K562 (cell line): ENCODE data around the gene PDGFA. TPM values are rescaled to one million over a fixed set of nuclear protein-coding genes. Genes with fewer than 3 reads are reported as not detected.

Source experiments
- ATAC-seq: fragments of 200-7000 bp; cut with Tn5 transposase; 3 replicates; pipeline ENCODE4 v1.9.1; 2020; ENCODE audit warnings: moderate library complexity
- BruUV-seq: library from RNA; stranded (reverse); fragments of 400-500 nt; replicated peaks from 2 replicates; lab custom pipeline; 2021; lab: Mats Ljungman, UMichigan
- CTCF ChIA-PET: fragments of 300-600 bp; formaldehyde crosslinking; extraction: SDS; loops from one replicate; lab custom pipeline; 2021; ENCODE audit warnings: low intra/inter-chr PET ratio; lab: Yijun Ruan, JAX
- POLR2A ChIA-PET: fragments of 300-600, 350-650 bp; sonication (Branson Sonifier 250); formaldehyde crosslinking; extraction: SDS; loops from one replicate; lab custom pipeline; 2021; ENCODE audit warnings: antibody characterized with exemption, inconsistent platforms; lab: Yijun Ruan, JAX
- DNase-seq, 4 experiments: peaks; one replicate each; pipeline versions ENCODE4 v3.0.0 to v3.0.0-alpha.2; 2011 to 2018; ENCODE audit warnings: low spot score in 3 of 4, mixed read lengths in 3 of 4; ENCODE audit errors: extremely low read depth in 1 of 4
- FAIRE-seq: peaks from 2 replicates; lab custom pipeline; 2011; peaks lifted over from hg19 to GRCh38; lab: Jason Lieb, UNC
- H2AFZ ChIP-seq: 2 replicates; pipeline ENCODE4 v1.6.0; 2011; ENCODE audit warnings: low read depth, low read length, control low read depth, inconsistent platforms
- H3K27ac ChIP-seq: fragments of 200-600 bp; 3 replicates; pipeline ENCODE4 v1.8.0; 2011; ENCODE audit warnings: low read depth, mild to moderate bottlenecking, control low read depth, inconsistent platforms, low read length, moderate library complexity, mixed read lengths; ENCODE audit errors: extremely low read depth
- H3K27me3 ChIP-seq, 2 experiments: fragments of 300-600 bp in 1 of 2; 2 replicates in 1 of 2; 3 replicates in 1 of 2; pipeline versions ENCODE4 v1.6.0 to v1.8.0; 2011; ENCODE audit warnings: inconsistent platforms in 2 of 2, low read length in 2 of 2, mild to moderate bottlenecking in 1 of 2, mixed read lengths in 1 of 2, moderate library complexity in 1 of 2; ENCODE audit not compliant: control insufficient read depth in 2 of 2, insufficient read depth in 2 of 2
- H3K36me3 ChIP-seq: fragments of 300-600 bp; 3 replicates; pipeline ENCODE4 v1.8.0; 2011; ENCODE audit warnings: mild to moderate bottlenecking, low read length, inconsistent platforms; ENCODE audit not compliant: control insufficient read depth, insufficient read depth
- H3K4me1 ChIP-seq, 2 experiments: fragments of 200-600 bp in 1 of 2; replicated peaks in 1 of 2; 2 replicates in 1 of 2; 3 replicates in 1 of 2; pipeline versions ENCODE4 v1.5.1 to v1.8.0; 2011; ENCODE audit warnings: inconsistent platforms in 2 of 2, low read length in 2 of 2, mild to moderate bottlenecking in 1 of 2, mixed read lengths in 1 of 2, moderate library complexity in 1 of 2; ENCODE audit not compliant: control insufficient read depth in 2 of 2, insufficient read depth in 2 of 2
- H3K4me2 ChIP-seq: 2 replicates; pipeline ENCODE4 v1.6.1; 2011; ENCODE audit warnings: low read length, control low read depth, inconsistent platforms, mixed read lengths; ENCODE audit not compliant: insufficient read depth
- H3K4me3 ChIP-seq: fragments of 200-600 bp; sonication (generic), shearing (Covaris generic); 2 replicates; pipeline ENCODE4 v1.5.1; 2016; ENCODE audit warnings: control low read depth, inconsistent platforms
- H3K79me2 ChIP-seq: fragments of 200-600 bp; 3 replicates; pipeline ENCODE4 v1.8.0; 2011; ENCODE audit warnings: low read length, inconsistent platforms; ENCODE audit not compliant: control insufficient read depth, insufficient read depth
- H3K9ac ChIP-seq, 2 experiments: 2 replicates each; pipeline versions ENCODE4 v1.6.0 to v1.6.1; 2011; ENCODE audit warnings: low read depth in 2 of 2, low read length in 2 of 2, control low read depth in 1 of 2, inconsistent platforms in 1 of 2, mild to moderate bottlenecking in 1 of 2, mixed read lengths in 1 of 2; ENCODE audit not compliant: insufficient read depth in 1 of 2
- H3K9me1 ChIP-seq: one replicate; pipeline ENCODE4 v1.6.0; 2011; ENCODE audit warnings: inconsistent platforms, mild to moderate bottlenecking, low read length, moderate library complexity; ENCODE audit not compliant: control insufficient read depth, insufficient read depth
- H3K9me3 ChIP-seq: replicated peaks from 2 replicates; pipeline ENCODE4 v1.5.1; 2011; ENCODE audit warnings: low read depth, low read length, inconsistent platforms; ENCODE audit not compliant: control insufficient read depth, insufficient read depth
- H4K20me1 ChIP-seq: replicated peaks from 2 replicates; pipeline ENCODE4 v1.6.1; 2011; ENCODE audit warnings: low read length, inconsistent platforms, mixed read lengths; ENCODE audit not compliant: control insufficient read depth, insufficient read depth
- DDX20 ChIP-seq: fragments of 450-650 bp; IDR thresholded peaks from 2 replicates; pipeline ENCODE4 v1.6.1; 2016; ENCODE audit warnings: missing genetic modification characterization, low read depth, mild to moderate bottlenecking, missing compliant biosample characterization, moderate library complexity
- EP300 ChIP-seq: IDR thresholded peaks from 2 replicates; pipeline ENCODE4 v1.6.1; 2012; ENCODE audit warnings: low read length, improper control_type of control experiment
- FUS ChIP-seq: fragments of 200-400 bp; formaldehyde crosslinking; optimal IDR thresholded peaks from 2 replicates; pipeline ENCODE3; 2017; ENCODE audit warnings: low read depth, low read length
- KDM5B ChIP-seq: fragments of 200-600 bp; sonication (generic); IDR thresholded peaks from 2 replicates; pipeline ENCODE4 v1.6.1; 2012; ENCODE audit warnings: low read depth, mild to moderate bottlenecking, moderate library complexity, low read length, control low read depth, inconsistent platforms; ENCODE audit not compliant: insufficient replicate concordance
- MCM2 ChIP-seq: fragments of 450-650 bp; IDR thresholded peaks from 2 replicates; pipeline ENCODE4 v1.6.1; 2017; ENCODE audit warnings: low read depth, mild to moderate bottlenecking
- MECOM ChIP-seq: fragments of 250-450 bp; sonication (Bioruptor Pico); IDR thresholded peaks from 2 replicates; pipeline ENCODE4 v1.8.0; 2022; ENCODE audit warnings: inconsistent platforms
- NFE2 ChIP-seq: IDR thresholded peaks from 2 replicates; pipeline ENCODE4 v1.6.1; 2014; ENCODE audit warnings: antibody characterized with exemption, low read depth
- PML ChIP-seq: IDR thresholded peaks from 2 replicates; pipeline ENCODE4 v1.6.1; 2012; ENCODE audit warnings: low read length, inconsistent platforms
- PPARD ChIP-seq: fragments of 250-450 bp; sonication (Bioruptor Pico); IDR thresholded peaks from 2 replicates; pipeline ENCODE4 v1.8.0; 2022; ENCODE audit warnings: inconsistent platforms, mild to moderate bottlenecking, moderate library complexity
- RFX1 ChIP-seq: fragments of 450-650 bp; IDR thresholded peaks from 2 replicates; pipeline ENCODE4 v1.6.1; 2016; ENCODE audit warnings: mild to moderate bottlenecking, moderate library complexity
- SRSF7 ChIP-seq: fragments of 200-400 bp; formaldehyde crosslinking; optimal IDR thresholded peaks from 2 replicates; pipeline ENCODE3; 2017; ENCODE audit warnings: mild to moderate bottlenecking, low read depth, low read length
- STAT5B ChIP-seq: fragments of 250-450 bp; sonication (Bioruptor Pico); IDR thresholded peaks from 2 replicates; pipeline ENCODE4 v1.8.0; 2021; ENCODE audit warnings: mild to moderate bottlenecking, inconsistent platforms
- ZNF165 ChIP-seq: fragments of 250-450 bp; sonication (Bioruptor Pico); IDR thresholded peaks from 2 replicates; pipeline ENCODE4 v1.4.0; 2020; ENCODE audit warnings: borderline replicate concordance
- ZNF699 ChIP-seq: fragments of 250-450 bp; sonication (Bioruptor Pico); IDR thresholded peaks from 2 replicates; pipeline ENCODE4 v1.8.0; 2021; ENCODE audit warnings: mild to moderate bottlenecking, moderate library complexity; ENCODE audit not compliant: insufficient replicate concordance
- ZNF780A ChIP-seq: fragments of 250-450 bp; sonication (Bioruptor Pico); IDR thresholded peaks from 2 replicates; pipeline ENCODE4 v1.5.0; 2021; ENCODE audit warnings: mild to moderate bottlenecking
- WGBS: fragments of 100-300 bp; shearing (Covaris generic); methylation state at CpG from one replicate; pipeline ENCODE4 v1.1.6; 2016; ENCODE audit warnings: low coverage, mixed read lengths; ENCODE audit not compliant: insufficient coverage; ENCODE audit errors: missing lambda C conversion rate; 5-methylcytosine and 5-hydroxymethylcytosine counted together
- in situ Hi-C: fragments of 300-500 bp; cut with MboI; formaldehyde crosslinking; loops from 4 replicates; pipeline ENCODE4 v1.15.0; 2018; ENCODE audit warnings: inconsistent platforms, mixed read lengths
- intact Hi-C: fragments of 100-400 bp; cut with micrococcal nuclease; formaldehyde crosslinking; loops from 2 replicates; pipeline ENCODE4 v1.14.2; 2022
- polyA plus RNA-seq, 8 experiments: library from polyadenylated mRNA; depleted of rRNA in 4 of 8; stranded (reverse) in 5 of 8; unstranded in 3 of 8; fragments of >200 nt; fragmentation: Nextera tagmentation in 2 of 8; fragmentation: Illumina TruSeq in 1 of 8; extraction: Ambion mirVana in 2 of 8; extraction: Trizol in 1 of 8; gene quantifications; 2 replicates each; pipeline versions ENCODE4 v1.2.1 to v1.2.3, GENCODE V29; 2011 to 2014; ENCODE audit warnings: inconsistent platforms in 1 of 8, missing spikeins in 1 of 8
- total RNA-seq, 7 experiments: library from RNA; depleted of rRNA in 6 of 7; stranded (reverse); fragments of >200 nt in 6 of 7; fragmentation: Illumina TruSeq in 2 of 7; extraction: Trizol in 2 of 7; gene quantifications; 2 replicates each; pipeline versions ENCODE4 v1.2.1 to v1.2.3, GENCODE V29; 2011 to 2021; ENCODE audit warnings: low replicate concordance in 1 of 7
- TF ChIP-seq, protein P1 (sequence below): fragments of 250-450 bp; sonication (Bioruptor Pico); IDR thresholded peaks from 2 replicates; pipeline ENCODE4 v1.5.1; 2021; ENCODE audit warnings: mild to moderate bottlenecking
- TF ChIP-seq, protein P2 (sequence below): IDR thresholded peaks from 3 replicates; pipeline ENCODE4 v1.6.1; 2011; ENCODE audit warnings: borderline replicate concordance, mild to moderate bottlenecking, moderate library complexity; ENCODE audit not compliant: insufficient read length; ENCODE audit errors: extremely low read depth
- TF ChIP-seq, protein P3 (sequence below): fragments of 450-650 bp; formaldehyde crosslinking; IDR thresholded peaks from 2 replicates; pipeline ENCODE4 v1.4.0; 2020; ENCODE audit warnings: mild to moderate bottlenecking, moderate library complexity

The PDGFA gene
- total and polyA plus RNA-seq, 9 of the 15 experiments (the other 6 are each of a cell fraction or from before 2014, with no cell fraction given) = 2.5 to 10.2 (median 4.6) TPM

- ATAC-seq (no peak), FAIRE-seq (no peak), DNase-seq (no peak)
- no peak overlapping the region for H3K9ac ChIP-seq
- H3K9me1 ChIP-seq = no peaks in the 10 kb centered on the region
- no peak overlapping the region for H3K4me2 ChIP-seq
- intact Hi-C loops = no loop called here
- POLR2A ChIA-PET = interaction anchor here (0.7 kb wide), 1 partner anchor 257 kb away, joined by 3 read pairs; no protein-coding TSS in a partner anchor
- H4K20me1 ChIP-seq = no peaks in the 10 kb centered on the region
- peaks cover 0 to 30% of the 10 kb centered on the region in 2 experiments; a peak in 2 of 5 replicates for H3K4me1 ChIP-seq
- no TSS peak for BruUV-seq
- no peaks in the 10 kb centered on the region; the same call in 2 of the 3 replicates for H3K36me3 ChIP-seq
- no peaks in the 10 kb centered on the region for H3K27me3 ChIP-seq
- H3K4me3 ChIP-seq = no peak overlapping the region
- H3K79me2 ChIP-seq = no peaks in the 10 kb centered on the region
- CTCF ChIA-PET = no interaction called here
- H3K27ac ChIP-seq = no peak overlapping the region
- 80% methylated on average over 35 of the region's 44 CpGs for WGBS
- in situ Hi-C loops = no loop called here
- no peak overlapping the region for H2AFZ ChIP-seq
- no peaks in the 10 kb centered on the region; the same call in 1 of the 2 replicates for H3K9me3 ChIP-seq
- TF ChIP-seq ZNF165 (CRISPR knock-in tag) = no peak
- no peak for TF ChIP-seq NFE2
- TF ChIP-seq FUS = no peak
- no peak for TF ChIP-seq MECOM (CRISPR knock-in tag)
- TF ChIP-seq MCM2 = no peak
- no peak for TF ChIP-seq PPARD (CRISPR knock-in tag)
- TF ChIP-seq, protein P1, sequence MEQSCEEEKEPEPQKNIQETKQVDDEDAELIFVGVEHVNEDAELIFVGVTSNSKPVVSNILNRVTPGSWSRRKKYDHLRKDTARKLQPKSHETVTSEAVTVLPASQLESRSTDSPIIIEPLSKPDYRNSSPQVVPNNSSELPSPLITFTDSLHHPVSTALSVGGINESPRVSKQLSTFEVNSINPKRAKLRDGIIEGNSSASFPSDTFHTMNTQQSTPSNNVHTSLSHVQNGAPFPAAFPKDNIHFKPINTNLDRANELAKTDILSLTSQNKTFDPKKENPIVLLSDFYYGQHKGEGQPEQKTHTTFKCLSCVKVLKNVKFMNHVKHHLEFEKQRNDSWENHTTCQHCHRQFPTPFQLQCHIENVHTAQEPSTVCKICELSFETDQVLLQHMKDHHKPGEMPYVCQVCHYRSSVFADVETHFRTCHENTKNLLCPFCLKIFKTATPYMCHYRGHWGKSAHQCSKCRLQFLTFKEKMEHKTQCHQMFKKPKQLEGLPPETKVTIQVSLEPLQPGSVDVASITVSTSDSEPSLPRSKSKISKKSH (CRISPR knock-in tag) = no peak
- no peak for TF ChIP-seq STAT5B (CRISPR knock-in tag)
- TF ChIP-seq DDX20 (tag) = no peak
- TF ChIP-seq PML = no peak
- no peak for TF ChIP-seq KDM5B
- TF ChIP-seq, protein P2, sequence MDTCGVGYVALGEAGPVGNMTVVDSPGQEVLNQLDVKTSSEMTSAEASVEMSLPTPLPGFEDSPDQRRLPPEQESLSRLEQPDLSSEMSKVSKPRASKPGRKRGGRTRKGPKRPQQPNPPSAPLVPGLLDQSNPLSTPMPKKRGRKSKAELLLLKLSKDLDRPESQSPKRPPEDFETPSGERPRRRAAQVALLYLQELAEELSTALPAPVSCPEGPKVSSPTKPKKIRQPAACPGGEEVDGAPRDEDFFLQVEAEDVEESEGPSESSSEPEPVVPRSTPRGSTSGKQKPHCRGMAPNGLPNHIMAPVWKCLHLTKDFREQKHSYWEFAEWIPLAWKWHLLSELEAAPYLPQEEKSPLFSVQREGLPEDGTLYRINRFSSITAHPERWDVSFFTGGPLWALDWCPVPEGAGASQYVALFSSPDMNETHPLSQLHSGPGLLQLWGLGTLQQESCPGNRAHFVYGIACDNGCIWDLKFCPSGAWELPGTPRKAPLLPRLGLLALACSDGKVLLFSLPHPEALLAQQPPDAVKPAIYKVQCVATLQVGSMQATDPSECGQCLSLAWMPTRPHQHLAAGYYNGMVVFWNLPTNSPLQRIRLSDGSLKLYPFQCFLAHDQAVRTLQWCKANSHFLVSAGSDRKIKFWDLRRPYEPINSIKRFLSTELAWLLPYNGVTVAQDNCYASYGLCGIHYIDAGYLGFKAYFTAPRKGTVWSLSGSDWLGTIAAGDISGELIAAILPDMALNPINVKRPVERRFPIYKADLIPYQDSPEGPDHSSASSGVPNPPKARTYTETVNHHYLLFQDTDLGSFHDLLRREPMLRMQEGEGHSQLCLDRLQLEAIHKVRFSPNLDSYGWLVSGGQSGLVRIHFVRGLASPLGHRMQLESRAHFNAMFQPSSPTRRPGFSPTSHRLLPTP = no peak
- no peak for TF ChIP-seq SRSF7
- TF ChIP-seq ZNF699 (CRISPR knock-in tag) = no peak
- TF ChIP-seq, protein P3, sequence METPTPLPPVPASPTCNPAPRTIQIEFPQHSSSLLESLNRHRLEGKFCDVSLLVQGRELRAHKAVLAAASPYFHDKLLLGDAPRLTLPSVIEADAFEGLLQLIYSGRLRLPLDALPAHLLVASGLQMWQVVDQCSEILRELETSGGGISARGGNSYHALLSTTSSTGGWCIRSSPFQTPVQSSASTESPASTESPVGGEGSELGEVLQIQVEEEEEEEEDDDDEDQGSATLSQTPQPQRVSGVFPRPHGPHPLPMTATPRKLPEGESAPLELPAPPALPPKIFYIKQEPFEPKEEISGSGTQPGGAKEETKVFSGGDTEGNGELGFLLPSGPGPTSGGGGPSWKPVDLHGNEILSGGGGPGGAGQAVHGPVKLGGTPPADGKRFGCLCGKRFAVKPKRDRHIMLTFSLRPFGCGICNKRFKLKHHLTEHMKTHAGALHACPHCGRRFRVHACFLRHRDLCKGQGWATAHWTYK (CRISPR knock-in tag) = no peak
- no peak for TF ChIP-seq RFX1
- TF ChIP-seq EP300 = no peak
- TF ChIP-seq ZNF780A (CRISPR knock-in tag) = no peak
Observed at GRCh38 chr7:552868-553635, 33.4 kb upstream of the PDGFA start.
